Chondrocyte (in vitro differentiated cells): ENCODE results near the gene AKR7A2. TPM values are rescaled to one million over a fixed set of nuclear protein-coding genes. Genes with fewer than 3 reads are reported as not detected.

Experiments
- DNase-seq: peaks from one replicate; pipeline ENCODE4 v3.0.0; 2021; ENCODE audit warnings: mixed read lengths, low spot score
- H3K27ac Mint-ChIP-seq: one replicate; pipeline ENCODE4 v1.8.0; 2021; ENCODE audit warnings: mild to moderate bottlenecking, moderate library complexity, mixed read lengths; ENCODE audit not compliant: unreplicated experiment
- H3K27me3 Mint-ChIP-seq: 2 replicates; pipeline ENCODE4 v1.8.0; 2021; ENCODE audit warnings: low read depth, mixed read lengths
- H3K36me3 Mint-ChIP-seq: 2 replicates; pipeline ENCODE4 v1.8.0; 2021; ENCODE audit warnings: low read depth, mixed read lengths
- H3K4me1 Mint-ChIP-seq: 2 replicates; pipeline ENCODE4 v1.8.0; 2021; ENCODE audit warnings: low read depth, mild to moderate bottlenecking, mixed read lengths
- H3K4me3 Mint-ChIP-seq: one replicate; pipeline ENCODE4 v1.8.0; 2021; ENCODE audit warnings: mild to moderate bottlenecking, moderate library complexity, mixed read lengths; ENCODE audit not compliant: unreplicated experiment
- H3K9me3 Mint-ChIP-seq: 2 replicates; pipeline ENCODE4 v1.8.0; 2021; ENCODE audit warnings: low read depth, mixed read lengths
- CTCF ChIP-seq: fragments of 200-600 bp; sonication (generic); IDR thresholded peaks from 2 replicates; pipeline ENCODE4 v1.5.0; 2021; ENCODE audit warnings: antibody characterized with exemption, mild to moderate bottlenecking, moderate library complexity
- total RNA-seq: library from RNA; stranded (reverse); gene quantifications from 3 replicates; pipeline ENCODE4 v1.2.1, GENCODE V29; 2021

Gene AKR7A2
- total RNA-seq, 1 donor from 2014 or later = 46.6 TPM

- no peak for TF ChIP-seq CTCF
- no peaks in the 10 kb centered on the region for H3K27me3 Mint-ChIP-seq
- H3K36me3 Mint-ChIP-seq = peaks cover 12% of the 10 kb centered on the region
- peak overlapping the region; percentile 81 for H3K4me3 Mint-ChIP-seq
- H3K4me1 Mint-ChIP-seq = peaks cover 70% of the 10 kb centered on the region
- no peak for DNase-seq
- H3K27ac Mint-ChIP-seq = peak overlapping the region; percentile 69
- H3K9me3 Mint-ChIP-seq = no peaks in the 10 kb centered on the region
These were observed 2.3 kb upstream of the AKR7A2 start for GRCh38 chr1:19313961-19314882.

- no peak for DNase-seq
- peak overlapping the region; percentile 29 for H3K27ac Mint-ChIP-seq
- H3K4me1 Mint-ChIP-seq = peaks cover 70% of the 10 kb centered on the region
- no peak for TF ChIP-seq CTCF
- peak overlapping the region; percentile 81 for H3K4me3 Mint-ChIP-seq
- H3K9me3 Mint-ChIP-seq = no peaks in the 10 kb centered on the region
- H3K36me3 Mint-ChIP-seq = peaks cover 7% of the 10 kb centered on the region
- H3K27me3 Mint-ChIP-seq = no peaks in the 10 kb centered on the region
These were observed 1.7 kb upstream of the AKR7A2 start for GRCh38 chr1:19313636-19313959.

- Mint-ChIP-seq H3K27ac (peak overlapping the region; percentile 29), H3K27me3 (no peaks in the 10 kb centered on the region), H3K4me1 (peaks cover 66% of the 10 kb centered on the region), H3K9me3 (no peaks in the 10 kb centered on the region), H3K4me3 (peak overlapping the region; percentile 81), H3K36me3 (peaks cover 6% of the 10 kb centered on the region)
- no peak for DNase-seq
- no peak for TF ChIP-seq CTCF
These were observed 1.1 kb upstream of the AKR7A2 start for GRCh38 chr1:19312782-19313635.

GRCh38 chr1:19311503-19311930 is 427 bp downstream of the AKR7A2 start:
- DNase-seq = no peak
- peaks cover 64% of the 10 kb centered on the region for H3K4me1 Mint-ChIP-seq
- H3K9me3 Mint-ChIP-seq = no peaks in the 10 kb centered on the region
- H3K27ac Mint-ChIP-seq = peak overlapping the region; percentile 79
- H3K4me3 Mint-ChIP-seq = peak overlapping the region; percentile 90
- TF ChIP-seq CTCF = no peak
- H3K27me3 Mint-ChIP-seq = no peaks in the 10 kb centered on the region
- H3K36me3 Mint-ChIP-seq = peaks cover 10% of the 10 kb centered on the region
